H1 (cell line): Measurements from ENCODE around the gene CPNE5. TPM values are rescaled to one million over a fixed set of nuclear protein-coding genes. Genes with fewer than 3 reads are reported as not detected.

Experiments used
- CTCF ChIA-PET: fragments of 300-600 bp; sonication (Branson Sonifier 250); formaldehyde crosslinking; loops from one replicate; lab custom pipeline; 2021; ENCODE audit not compliant: partially characterized antibody; lab: Charles Lee
- POLR2A ChIA-PET: fragments of 300-600 bp; sonication (Branson Sonifier 250); formaldehyde crosslinking; loops from one replicate; lab custom pipeline; 2021; ENCODE audit warnings: inconsistent platforms; ENCODE audit not compliant: partially characterized antibody; lab: Charles Lee
- DNase-seq, 2 experiments: peaks; one replicate each; pipeline versions ENCODE4 v3.0.0 to v3.0.0-alpha.2; 2010 to 2022; ENCODE audit warnings: low spot score in 2 of 2, low read depth in 1 of 2, mixed read lengths in 1 of 2
- FAIRE-seq: peaks from 2 replicates; lab custom pipeline; 2011; peaks lifted over from hg19 to GRCh38; lab: Jason Lieb, UNC
- H2AFZ ChIP-seq: 2 replicates; pipeline ENCODE4 v1.8.1; 2012; ENCODE audit warnings: low read length, inconsistent platforms
- H2AK5ac ChIP-seq: 2 replicates; pipeline ENCODE4 v1.6.1; 2013; ENCODE audit warnings: low read depth, low read length
- H2BK120ac ChIP-seq: replicated peaks from 2 replicates; pipeline ENCODE3; 2013; ENCODE audit warnings: low read depth, low read length, inconsistent platforms
- H2BK12ac ChIP-seq: 2 replicates; pipeline ENCODE4 v1.6.1; 2013; ENCODE audit warnings: low read depth, low read length
- H2BK15ac ChIP-seq: 2 replicates; pipeline ENCODE4 v1.6.1; 2013; ENCODE audit warnings: low read length
- H2BK20ac ChIP-seq: 2 replicates; pipeline ENCODE4 v1.6.1; 2013; ENCODE audit warnings: low read length
- H2BK5ac ChIP-seq: 2 replicates; pipeline ENCODE4 v1.6.1; 2013; ENCODE audit warnings: low read depth, low read length
- H3K14ac ChIP-seq: 2 replicates; pipeline ENCODE4 v1.6.1; 2013; ENCODE audit warnings: inconsistent platforms; ENCODE audit not compliant: insufficient read length
- H3K18ac ChIP-seq: 2 replicates; pipeline ENCODE4 v1.6.1; 2013; ENCODE audit warnings: low read length; ENCODE audit errors: extremely low read depth
- H3K23ac ChIP-seq: 2 replicates; pipeline ENCODE4 v1.6.1; 2013; ENCODE audit warnings: inconsistent platforms; ENCODE audit not compliant: insufficient read length
- H3K23me2 ChIP-seq: 2 replicates; pipeline ENCODE4 v1.6.1; 2013; ENCODE audit warnings: low read depth, low read length
- H3K27ac ChIP-seq: 2 replicates; pipeline ENCODE4 v1.6.1; 2011; ENCODE audit warnings: low read depth, low read length, inconsistent platforms
- H3K27me3 ChIP-seq, 4 experiments: replicated peaks in 1 of 4; 1 replicate in 1 of 4; 2 replicates in 3 of 4; pipeline versions ENCODE4 v1.6.1 to v1.8.1; 2011 to 2013; ENCODE audit warnings: low read length in 3 of 4, mild to moderate bottlenecking in 3 of 4, inconsistent platforms in 2 of 4, mixed read lengths in 2 of 4, moderate library complexity in 1 of 4; ENCODE audit not compliant: control insufficient read depth in 3 of 4, insufficient read depth in 3 of 4; ENCODE audit errors: extremely low read depth in 1 of 4
- H3K36me3 ChIP-seq, 4 experiments: 2 replicates each; pipeline versions ENCODE4 v1.6.1 to v1.8.1; 2011 to 2013; ENCODE audit warnings: mild to moderate bottlenecking in 4 of 4, low read length in 3 of 4, moderate library complexity in 2 of 4, control low read depth in 1 of 4, inconsistent platforms in 1 of 4; ENCODE audit not compliant: insufficient read depth in 4 of 4, control insufficient read depth in 2 of 4
- H3K4ac ChIP-seq: replicated peaks from 2 replicates; pipeline ENCODE3; 2013; ENCODE audit warnings: low read length, low read depth, mixed read lengths, inconsistent platforms; ENCODE audit not compliant: insufficient read length
- H3K4me1 ChIP-seq, 4 experiments: replicated peaks in 1 of 4; 1 replicate in 1 of 4; 2 replicates in 3 of 4; pipeline versions ENCODE4 v1.6.1 to v1.8.1; 2011 to 2013; ENCODE audit warnings: low read length in 3 of 4, inconsistent platforms in 2 of 4, mixed read lengths in 1 of 4; ENCODE audit not compliant: insufficient read depth in 4 of 4, control insufficient read depth in 3 of 4
- H3K4me2 ChIP-seq, 2 experiments: 2 replicates each; pipeline versions ENCODE4 v1.6.1 to v1.8.1; 2011 to 2013; ENCODE audit warnings: low read depth in 2 of 2, low read length in 2 of 2, control low read depth in 1 of 2, inconsistent platforms in 1 of 2, mild to moderate bottlenecking in 1 of 2; ENCODE audit not compliant: insufficient read depth in 1 of 2
- H3K4me3 ChIP-seq, 4 experiments: fragments of 200-600, 300-600 bp in 1 of 4; sonication (generic), shearing (Covaris generic), sonication (Bioruptor Twin) in 1 of 4; 2 replicates each; pipeline versions ENCODE4 v1.5.1 to v1.8.1; 2011 to 2016; ENCODE audit warnings: low read length in 4 of 4, low read depth in 3 of 4, control low read depth in 2 of 4, inconsistent platforms in 2 of 4, mild to moderate bottlenecking in 2 of 4, mixed read lengths in 1 of 4, moderate library complexity in 1 of 4; ENCODE audit not compliant: insufficient read depth in 2 of 4; ENCODE audit errors: extremely low read depth in 1 of 4
- H3K56ac ChIP-seq: replicated peaks from 2 replicates; pipeline ENCODE3; 2013; ENCODE audit warnings: low read depth, mild to moderate bottlenecking, mixed read lengths, low read length, inconsistent platforms; ENCODE audit not compliant: insufficient read length
- H3K79me1 ChIP-seq: 2 replicates; pipeline ENCODE4 v1.6.1; 2013; ENCODE audit warnings: low read depth, low read length, control low read depth
- H3K79me2 ChIP-seq, 2 experiments: 2 replicates each; pipeline versions ENCODE4 v1.6.1 to v1.8.1; 2012 to 2013; ENCODE audit warnings: low read length in 2 of 2, mild to moderate bottlenecking in 2 of 2, inconsistent platforms in 1 of 2; ENCODE audit not compliant: insufficient read depth in 2 of 2, control insufficient read depth in 1 of 2
- H3K9ac ChIP-seq, 4 experiments: replicated peaks in 1 of 4; 1 replicate in 1 of 4; 2 replicates in 3 of 4; pipeline versions ENCODE4 v1.6.1 to v1.8.1; 2011 to 2013; ENCODE audit warnings: low read depth in 3 of 4, low read length in 3 of 4, control low read depth in 2 of 4, mild to moderate bottlenecking in 2 of 4, moderate library complexity in 2 of 4, inconsistent platforms in 1 of 4; ENCODE audit errors: extremely low read depth in 1 of 4
- H3K9me3 ChIP-seq, 2 experiments: 2 replicates each; pipeline versions ENCODE4 v1.6.1 to v1.8.1; 2012 to 2013; ENCODE audit warnings: mild to moderate bottlenecking in 2 of 2, moderate library complexity in 2 of 2, control low read depth in 1 of 2, inconsistent platforms in 1 of 2, low read depth in 1 of 2, low read length in 1 of 2, mixed read lengths in 1 of 2; ENCODE audit not compliant: insufficient read depth in 2 of 2
- H4K20me1 ChIP-seq, 2 experiments: replicated peaks in 1 of 2; 2 replicates each; pipeline versions ENCODE3 to v1.8.1; 2011 to 2013; ENCODE audit warnings: inconsistent platforms in 2 of 2, low read length in 2 of 2, mild to moderate bottlenecking in 1 of 2; ENCODE audit not compliant: insufficient read depth in 2 of 2, control insufficient read depth in 1 of 2
- H4K5ac ChIP-seq: 2 replicates; pipeline ENCODE4 v1.6.1; 2013; ENCODE audit warnings: low read length, low read depth, mixed read lengths, inconsistent platforms; ENCODE audit not compliant: insufficient read length
- H4K8ac ChIP-seq: 2 replicates; pipeline ENCODE4 v1.8.0; 2013; ENCODE audit warnings: mild to moderate bottlenecking, moderate library complexity, low read length, inconsistent platforms; ENCODE audit not compliant: insufficient read depth; ENCODE audit errors: extremely low read depth
- H4K91ac ChIP-seq: replicated peaks from 2 replicates; pipeline ENCODE3; 2013; ENCODE audit warnings: low read length, mixed read lengths, inconsistent platforms; ENCODE audit not compliant: insufficient read length
- BACH1 ChIP-seq: IDR thresholded peaks from 2 replicates; pipeline ENCODE4 v1.6.1; 2012; ENCODE audit warnings: low read length, improper control_type of control experiment
- CBX5 ChIP-seq: fragments of 300-800, 300-1000 bp; sonication (generic); IDR thresholded peaks from 2 replicates; pipeline ENCODE4 v1.7.1; 2016; ENCODE audit warnings: antibody characterized with exemption, low read length, low read depth
- CBX8 ChIP-seq: fragments of 300-800, 300-1000 bp; sonication (generic); IDR thresholded peaks from 2 replicates; pipeline ENCODE4 v1.7.1; 2016; ENCODE audit warnings: low read depth, low read length, borderline replicate concordance
- GABPA ChIP-seq: IDR thresholded peaks from 2 replicates; pipeline ENCODE4 v1.6.1; 2011; ENCODE audit warnings: mild to moderate bottlenecking, low read length, moderate library complexity, borderline replicate concordance; ENCODE audit not compliant: insufficient read depth
- NANOG ChIP-seq: IDR thresholded peaks from 2 replicates; pipeline ENCODE4 v1.6.1; 2011; ENCODE audit warnings: low read length, low read depth, mild to moderate bottlenecking, inconsistent platforms; ENCODE audit not compliant: insufficient read depth, poor library complexity, severe bottlenecking
- NRF1 ChIP-seq: IDR thresholded peaks from 2 replicates; pipeline ENCODE4 v1.6.1; 2011; ENCODE audit warnings: mild to moderate bottlenecking, low read depth, low read length, improper control_type of control experiment
- POLR2A ChIP-seq, 2 experiments: IDR thresholded peaks; 1 replicate in 1 of 2; 2 replicates in 1 of 2; pipeline ENCODE4 v1.6.1; 2011; ENCODE audit warnings: low read depth in 2 of 2, low read length in 2 of 2, mild to moderate bottlenecking in 2 of 2; ENCODE audit errors: control extremely low read depth in 1 of 2
- RAD21 ChIP-seq, 2 experiments: IDR thresholded peaks in 1 of 2; conservative IDR thresholded peaks in 1 of 2; 2 replicates each; pipeline ENCODE4 v1.6.1; 2011; ENCODE audit warnings: low read depth in 2 of 2, low read length in 2 of 2, improper control_type of control experiment in 1 of 2, inconsistent platforms in 1 of 2, mild to moderate bottlenecking in 1 of 2, moderate library complexity in 1 of 2
- RFX5 ChIP-seq: IDR thresholded peaks from 2 replicates; pipeline ENCODE4 v1.6.1; 2011; ENCODE audit warnings: low read depth, low read length, improper control_type of control experiment, borderline replicate concordance
- RXRA ChIP-seq: IDR thresholded peaks from 2 replicates; pipeline ENCODE4 v1.6.1; 2011; ENCODE audit warnings: low read depth, mild to moderate bottlenecking, low read length, moderate library complexity; ENCODE audit not compliant: insufficient read depth
- SP2 ChIP-seq: IDR thresholded peaks from 2 replicates; pipeline ENCODE4 v1.6.1; 2012; ENCODE audit warnings: mild to moderate bottlenecking, low read length, inconsistent platforms
- TAF7 ChIP-seq: optimal IDR thresholded peaks from 2 replicates; pipeline ENCODE3; 2011; ENCODE audit warnings: low read depth, mild to moderate bottlenecking, inconsistent platforms, low read length, moderate library complexity, borderline replicate concordance
- TCF12 ChIP-seq: IDR thresholded peaks from 2 replicates; pipeline ENCODE4 v1.6.1; 2011; ENCODE audit warnings: low read depth, mild to moderate bottlenecking, low read length
- WGBS, 2 experiments: shearing (Covaris generic) in 1 of 2; methylation state at CpG; one replicate each; pipeline versions ENCODE4 v1.1.6 to v1.1.7; 2013 to 2015; ENCODE audit warnings: low lambda C conversion rate in 2 of 2, mixed read lengths in 2 of 2, inconsistent platforms in 1 of 2, low coverage in 1 of 2, missing lambda C conversion rate in 1 of 2; ENCODE audit not compliant: insufficient replicate concordance in 2 of 2, insufficient coverage in 1 of 2, insufficient read length in 1 of 2; ENCODE audit errors: extremely low coverage in 1 of 2, missing lambda C conversion rate in 1 of 2; 5-methylcytosine and 5-hydroxymethylcytosine counted together
- polyA plus RNA-seq, 7 experiments: library from polyadenylated mRNA; depleted of rRNA in 3 of 7; stranded (reverse) in 5 of 7; unstranded in 2 of 7; fragments of >200 nt in 5 of 7; fragments of 200-250 nt in 2 of 7; gene quantifications; 1 replicate in 5 of 7; 2 replicates in 1 of 7; 4 replicates in 1 of 7; pipeline versions ENCODE4 v1.2.1 to v1.2.3, GENCODE V29; 2011 to 2013; ENCODE audit warnings: missing spikeins in 2 of 7, mixed read lengths in 2 of 7
- total RNA-seq: library from RNA; stranded (reverse); fragmentation: NEBNext Ultra II Directional; extraction: Animal tissue kit (Norgen Biotek cat#: 25700); gene quantifications from 2 replicates; pipeline ENCODE4 v1.2.1, GENCODE V29; 2021

CPNE5 gene
- total and polyA plus RNA-seq, 2 of the 8 experiments (the other 6 are each of a cell fraction or from before 2014, with no cell fraction given) = 0.88 to 1.8 TPM

DNA sequence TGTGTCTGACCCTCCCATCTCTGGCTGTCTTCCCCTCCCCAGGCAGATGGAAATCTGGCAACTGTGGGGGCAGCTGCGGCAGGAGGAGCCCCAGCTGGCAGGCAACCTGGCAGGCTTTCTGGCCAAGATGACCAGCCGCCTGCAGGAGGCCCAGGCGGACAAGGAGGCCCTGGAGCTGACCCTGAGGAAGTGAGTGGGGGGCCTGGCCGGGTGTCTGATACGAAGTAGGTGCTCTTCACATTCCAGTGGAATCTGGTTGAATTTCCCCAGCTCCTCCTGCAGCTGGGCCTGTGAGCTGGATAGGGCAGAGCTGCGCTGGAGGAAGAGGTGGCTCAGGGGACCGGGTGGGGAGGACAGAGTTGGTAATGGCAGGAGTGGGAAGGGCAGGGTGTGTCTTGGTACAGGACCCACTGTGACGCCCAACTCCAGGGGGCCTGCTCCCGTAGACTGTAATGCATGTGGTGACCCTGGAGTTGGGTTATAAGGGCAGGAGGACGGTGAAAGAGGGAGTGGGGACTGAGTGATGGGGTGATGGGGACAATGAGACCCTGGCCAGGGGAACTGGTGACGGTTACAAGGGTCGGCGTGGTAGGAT is 121.9 kb downstream of the CPNE5 start:
- no peaks in the 10 kb centered on the region for H3K23me2 ChIP-seq
- H3K4ac ChIP-seq = no peak overlapping the region
- no peak overlapping the region for H3K18ac ChIP-seq
- H2BK12ac ChIP-seq = no peak overlapping the region
- H4K20me1 ChIP-seq = no peaks in the 10 kb centered on the region
- H3K14ac ChIP-seq = no peak overlapping the region
- H3K56ac ChIP-seq = no peak overlapping the region
- no peak overlapping the region for H4K8ac ChIP-seq
- no peak overlapping the region for H3K23ac ChIP-seq
- H3K9me3 ChIP-seq = no peaks in the 10 kb centered on the region
- no peak overlapping the region for H2BK15ac ChIP-seq
- H3K4me2 ChIP-seq = no peak overlapping the region
- no peak overlapping the region for H4K91ac ChIP-seq
- DNase-seq = no peak
- H3K79me2 ChIP-seq = no peaks in the 10 kb centered on the region
- no peak overlapping the region for H2AK5ac ChIP-seq
- no peak overlapping the region for H2BK120ac ChIP-seq
- no peaks in the 10 kb centered on the region; the same call in 1 of the 2 replicates for H3K79me1 ChIP-seq
- no peak overlapping the region; a peak in 1 of 7 replicates for H3K9ac ChIP-seq
- no peak overlapping the region for H4K5ac ChIP-seq
- H3K4me1 ChIP-seq = peaks cover 0 to 9% (median 6%) of the 10 kb centered on the region in 4 experiments; a peak in 5 of 7 replicates
- H2BK20ac ChIP-seq = no peak overlapping the region
- H3K27me3 ChIP-seq = no peaks in the 10 kb centered on the region
- H3K4me3 ChIP-seq = no peak overlapping the region
- POLR2A ChIA-PET = interaction anchor here (1.5 kb wide), 1 partner anchor 109 kb away, joined by 7 read pairs; no protein-coding TSS in a partner anchor
- 75% methylated on average over 13 of the region's 13 CpGs; no CpG with 5 or more reads in 1 of the 2 experiments for WGBS, 2 experiments
- FAIRE-seq = no peak
- no peaks in the 10 kb centered on the region for H3K36me3 ChIP-seq
- H2BK5ac ChIP-seq = no peak overlapping the region
- no peak overlapping the region for H2AFZ ChIP-seq
- no peak overlapping the region for H3K27ac ChIP-seq
- CTCF ChIA-PET = interaction anchor here (0.9 to 4.4 kb wide), 9 partner anchors 9 to 110 kb away, joined by 3 to 21 read pairs (median 4); no protein-coding TSS in a partner anchor
- no peak for TF ChIP-seq RXRA
- no peak for TF ChIP-seq NRF1
- TF ChIP-seq GABPA = no peak
- TF ChIP-seq TCF12 = no peak
- no peak for TF ChIP-seq RFX5
- no peak for TF ChIP-seq BACH1
- TF ChIP-seq NANOG = no peak
- no peak for TF ChIP-seq CBX5
- no peak for TF ChIP-seq TAF7
- no peak for TF ChIP-seq SP2
- TF ChIP-seq POLR2A (IDR thresholded peaks at IDR 0.05; ENCODE audit: control extremely low read depth in 1 of 2, low read depth in 2 of 2, low read length in 2 of 2) = no peak
- no peak for TF ChIP-seq RAD21 (IDR thresholded peaks at IDR 0.05 in 1 of 2, conservative IDR thresholded peaks at IDR 0.05 in 1 of 2; ENCODE audit: low read depth in 2 of 2, low read length in 2 of 2)
- no peak for TF ChIP-seq CBX8
